ENCODE data around the gene HNRNPA3.

Gene HNRNPA3

DNA sequence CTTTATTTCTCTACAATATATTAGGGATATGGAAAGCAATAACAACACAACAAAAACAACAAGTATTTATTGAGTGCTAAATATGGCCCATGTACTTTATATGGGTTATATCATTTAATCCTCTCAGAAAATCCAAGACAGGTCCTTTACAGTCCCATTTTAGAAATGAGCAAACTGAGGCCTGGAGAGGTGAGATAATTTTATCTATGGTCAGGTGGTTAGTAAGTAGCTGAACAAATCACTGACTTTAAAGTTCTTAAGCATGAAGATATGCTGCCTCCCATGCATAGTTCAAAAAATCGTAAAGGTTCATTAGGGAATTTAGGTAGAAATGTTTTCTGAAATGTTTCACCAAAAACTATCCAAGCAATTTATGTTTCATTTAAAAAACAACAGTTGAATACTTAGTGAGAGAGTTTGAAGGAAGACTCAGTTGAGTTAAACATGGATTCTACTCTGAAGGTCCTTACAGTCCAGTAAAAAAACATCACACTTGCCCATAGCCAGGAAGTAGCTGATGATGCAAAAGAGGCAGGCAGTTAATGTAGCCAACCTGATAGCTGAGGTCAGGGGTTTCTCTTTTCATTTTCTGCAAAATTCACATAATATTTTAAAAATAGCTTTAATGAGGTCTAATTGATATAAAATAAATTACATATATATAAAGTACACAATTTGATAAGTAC lies 59.5 kb downstream of the HNRNPA3 start:
- no peak for DNase-seq

- no peak for DNase-seq
Measured at GRCh38 chr2:177272765-177273164, 60.2 kb downstream of the HNRNPA3 start.

DNA sequence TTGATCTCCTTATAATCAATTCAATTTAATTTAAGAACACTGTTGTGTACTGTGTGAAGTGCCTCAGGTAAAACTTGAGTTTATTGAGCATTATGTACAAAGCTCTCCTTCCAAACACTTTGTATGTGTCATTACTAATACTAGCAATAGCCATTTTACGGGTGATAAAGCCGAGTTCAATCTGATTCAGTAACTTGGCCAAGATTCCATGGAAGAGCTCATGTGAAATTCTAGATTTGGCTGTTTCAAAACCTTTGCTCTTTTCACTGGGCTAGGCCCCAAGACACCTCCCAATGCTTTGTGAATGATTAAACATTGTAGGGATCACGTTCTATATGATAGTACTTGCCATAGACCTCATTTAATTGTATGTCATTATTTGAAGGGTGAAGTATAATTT lies 60.8 kb downstream of the HNRNPA3 start:
- no peak for DNase-seq
